Putamen (tissue), 1 donor: ENCODE data around the gene PREX1.
A peak's percentile ranks its signal among the peaks of the same experiment; 100 is the strongest.

Experiments
- DNase-seq: peaks from one replicate; pipeline ENCODE4 v3.0.0-alpha.2; 2016; ENCODE audit warnings: low spot score

The PREX1 gene

GRCh38 chr20:48656661-48657211, 171.1 kb downstream of the PREX1 start:
- peak; percentile 99 for DNase-seq

DNA sequence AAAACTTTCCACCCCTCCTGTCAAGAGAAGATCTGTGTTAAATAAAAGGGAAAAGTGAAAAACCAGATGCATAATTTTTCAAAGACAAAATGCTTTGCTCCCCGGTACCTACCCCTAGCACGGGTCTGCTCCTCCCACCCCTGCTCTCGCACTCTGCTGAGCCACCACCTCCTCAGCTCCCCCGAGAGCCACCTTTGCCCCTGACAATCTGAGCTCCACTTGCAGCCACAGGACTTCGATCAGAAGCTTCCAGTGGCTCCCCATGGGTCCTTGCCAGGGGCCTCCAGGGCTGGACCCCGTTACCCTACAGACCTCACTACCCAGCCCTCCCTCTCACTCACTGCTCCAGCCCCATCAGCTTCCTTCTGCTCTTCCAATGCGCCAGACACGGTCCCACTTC, 171.7 kb downstream of the PREX1 start:
- DNase-seq = no peak

DNA sequence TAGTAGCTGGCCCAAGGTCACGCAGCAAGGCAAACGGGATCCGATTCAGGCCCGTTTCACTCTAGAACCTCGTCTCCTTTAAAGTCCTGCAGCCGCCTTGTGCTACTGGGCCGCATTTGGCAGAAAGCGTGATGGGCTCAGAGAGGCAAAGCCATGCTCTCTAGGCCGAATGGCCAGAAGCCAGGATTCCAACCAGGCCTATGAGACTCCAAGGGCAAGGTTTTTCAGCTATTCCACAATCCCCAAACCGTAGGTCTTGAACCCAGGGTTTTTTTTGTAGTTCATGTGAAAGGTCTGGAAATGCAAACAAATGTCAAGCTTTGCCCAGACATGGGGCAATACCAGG, 174.1 kb downstream of the PREX1 start:
- DNase-seq = no peak

DNA sequence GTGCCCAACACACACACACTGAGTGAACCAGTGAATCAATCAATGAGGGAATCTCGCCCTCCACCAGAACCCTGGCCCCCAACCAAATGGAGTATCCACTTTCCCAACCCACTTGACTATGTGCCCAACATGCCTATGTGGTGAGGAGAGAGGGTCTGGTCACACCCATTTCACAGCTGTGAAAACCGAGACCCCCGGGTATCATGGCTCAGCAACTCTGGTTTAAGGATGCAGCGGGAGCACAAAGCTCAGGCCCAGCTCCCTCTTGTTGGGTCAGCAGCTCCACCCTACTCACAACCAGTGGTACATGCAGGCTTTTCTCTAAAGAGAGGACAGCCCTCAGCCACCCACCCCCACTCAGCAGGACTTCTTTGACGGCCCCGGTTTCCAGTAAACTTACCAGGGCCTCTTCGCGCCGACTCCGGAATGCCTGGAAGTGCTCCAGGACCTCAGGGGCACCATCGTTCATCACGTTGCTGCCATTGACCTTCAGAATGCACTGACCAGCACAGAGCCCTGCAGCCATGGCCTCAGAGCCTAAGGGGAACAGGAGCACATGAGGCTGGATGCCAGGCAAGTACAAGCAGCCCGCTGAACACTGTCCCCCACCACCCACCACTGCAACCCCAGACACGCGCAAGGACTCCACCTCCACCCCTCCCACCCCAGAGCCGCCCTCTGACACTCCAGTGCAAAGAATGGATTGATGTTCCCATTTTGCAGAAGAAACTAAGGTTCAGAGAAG, 174.7 kb downstream of the PREX1 start:
- DNase-seq = no peak

- DNase-seq = no peak
These were observed 175.8 kb downstream of the PREX1 start for GRCh38 chr20:48651960-48652359.

DNA sequence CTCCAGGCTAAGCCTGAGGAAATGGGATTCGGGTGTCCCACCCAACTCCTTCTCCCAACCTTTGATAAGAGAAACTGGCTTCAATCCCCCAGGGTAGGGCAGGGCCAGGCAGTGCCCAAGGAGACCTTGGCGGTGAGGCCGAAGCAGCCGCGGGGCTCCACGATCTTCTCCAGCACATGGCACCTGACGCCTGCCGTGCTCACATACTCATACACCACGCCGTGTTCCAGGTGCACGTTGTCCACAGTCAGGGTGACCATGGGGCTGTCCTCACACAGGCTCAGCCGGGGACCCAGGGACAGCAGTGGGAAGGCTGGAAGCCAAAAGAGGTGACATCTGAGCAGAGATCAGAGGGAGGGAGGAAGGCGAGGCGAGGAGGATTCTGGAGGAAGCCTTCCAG, 176.5 kb downstream of the PREX1 start:
- no peak for DNase-seq

DNA sequence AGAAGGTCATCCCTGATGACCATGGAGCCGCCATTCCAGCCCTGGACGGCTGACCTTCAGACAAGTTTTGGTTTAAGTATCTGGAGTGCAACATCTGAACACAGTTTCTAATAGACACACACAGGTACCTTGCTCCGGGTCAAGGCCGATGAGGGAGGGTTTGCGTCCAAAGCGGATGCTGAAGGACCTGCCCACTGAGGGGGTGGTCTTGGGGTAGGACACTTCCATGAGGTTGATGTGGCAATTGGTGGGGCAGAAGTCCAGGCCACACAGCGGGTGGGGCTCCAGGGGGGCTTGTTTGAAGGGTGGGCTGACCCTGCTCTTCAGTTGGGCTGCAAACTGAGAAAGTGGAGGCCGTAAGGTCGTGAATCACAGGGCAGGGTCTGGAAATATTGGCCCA, 177.9 kb downstream of the PREX1 start:
- DNase-seq = no peak

DNA sequence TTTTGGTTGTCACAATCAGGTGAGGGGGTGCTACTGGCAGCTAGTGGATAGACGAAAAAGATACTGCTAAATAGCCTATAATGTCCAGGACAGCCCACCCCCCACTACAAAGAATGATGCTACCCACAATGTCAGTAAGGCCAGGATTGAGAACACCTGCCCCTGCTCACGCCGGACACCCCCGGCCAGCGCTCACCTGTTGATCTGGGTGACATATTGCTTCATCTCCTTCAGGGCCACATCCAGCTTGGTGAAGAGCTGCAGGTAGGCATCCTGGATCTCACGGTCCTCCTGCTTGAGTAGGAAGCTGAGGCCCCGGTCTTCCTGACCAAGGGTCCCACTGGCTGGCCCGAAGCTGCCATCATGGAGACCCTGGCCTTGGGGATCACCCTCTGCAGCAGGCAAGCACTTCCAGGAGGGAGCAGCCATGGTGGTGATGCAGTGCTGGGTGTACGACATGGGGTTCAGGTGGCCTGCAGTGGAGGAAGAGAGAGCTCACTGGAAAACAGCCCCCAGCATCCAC, 178.6 kb downstream of the PREX1 start:
- no peak for DNase-seq

- no peak for DNase-seq
These were observed 179.2 kb downstream of the PREX1 start for GRCh38 chr20:48648482-48649051.

DNA sequence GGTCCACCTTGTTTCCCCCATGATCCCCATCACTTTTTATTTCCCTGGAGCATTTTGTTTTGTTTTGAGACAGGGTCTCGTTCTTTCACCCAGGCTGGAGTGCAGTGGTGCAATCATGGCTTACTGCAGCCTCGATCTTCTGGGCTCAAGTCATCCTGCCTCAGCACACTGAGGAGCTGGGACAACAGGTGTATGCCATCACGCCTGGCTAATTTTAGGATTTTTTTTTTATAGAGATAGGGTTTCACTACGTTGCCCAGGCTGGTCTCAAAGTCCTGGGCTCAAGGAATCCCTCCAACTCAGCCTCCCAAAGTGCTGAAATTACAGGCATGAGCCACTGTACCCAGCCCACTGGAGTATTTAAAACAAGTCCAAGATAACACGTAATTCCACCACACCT, 179.9 kb downstream of the PREX1 start:
- DNase-seq = no peak

GRCh38 chr20:48645666-48646065, 182.1 kb downstream of the PREX1 start:
- no peak for DNase-seq

- no peak for DNase-seq
These were observed 183.4 kb downstream of the PREX1 start for GRCh38 chr20:48644286-48644828.

- no peak for DNase-seq
These were observed 185.5 kb downstream of the PREX1 start for GRCh38 chr20:48642105-48642880.

- DNase-seq = no peak
These were observed 186.9 kb downstream of the PREX1 start for GRCh38 chr20:48640871-48641270.

- no peak for DNase-seq
These were observed 187.9 kb downstream of the PREX1 start for GRCh38 chr20:48639899-48640298.

DNA sequence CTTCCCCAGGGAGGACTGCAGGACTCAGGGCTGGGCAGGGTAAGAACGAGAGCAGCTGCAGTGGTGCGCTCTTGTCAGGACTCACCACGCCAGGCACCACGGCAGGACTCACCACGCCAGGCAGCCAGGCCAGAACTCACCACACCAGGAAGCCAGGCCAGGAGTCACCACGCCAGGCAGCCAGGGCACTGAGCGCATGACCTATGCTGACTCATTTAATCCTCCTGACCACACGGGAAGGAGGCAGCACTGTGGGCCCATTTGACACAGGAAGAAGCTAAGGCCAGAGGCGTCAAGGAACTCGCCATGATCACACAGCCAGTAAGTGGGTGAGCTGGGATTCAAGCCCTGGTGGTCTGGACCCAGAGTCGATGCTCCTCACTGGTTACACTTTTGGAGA, 189.3 kb downstream of the PREX1 start:
- no peak for DNase-seq

DNA sequence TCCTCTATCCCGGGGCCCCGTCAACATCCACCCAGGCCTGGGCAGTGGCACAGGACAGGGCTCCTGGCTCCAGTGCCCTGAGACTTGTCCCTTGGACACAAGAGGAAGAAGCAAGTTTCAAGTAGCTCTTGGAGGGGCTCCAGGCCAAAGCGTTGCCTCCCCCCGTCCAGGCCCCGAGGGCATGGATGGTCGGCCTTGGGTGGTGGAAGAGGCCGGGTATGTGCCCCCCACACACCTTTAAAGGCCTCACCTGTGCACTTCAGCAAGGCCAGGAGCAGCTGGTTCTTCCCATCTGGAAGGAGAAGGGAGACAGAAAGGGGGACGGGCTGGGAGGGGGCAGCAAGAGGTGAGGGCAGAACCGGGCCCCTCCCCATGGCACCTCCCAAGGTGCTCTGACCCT, 190.3 kb downstream of the PREX1 start:
- DNase-seq = no peak

DNA sequence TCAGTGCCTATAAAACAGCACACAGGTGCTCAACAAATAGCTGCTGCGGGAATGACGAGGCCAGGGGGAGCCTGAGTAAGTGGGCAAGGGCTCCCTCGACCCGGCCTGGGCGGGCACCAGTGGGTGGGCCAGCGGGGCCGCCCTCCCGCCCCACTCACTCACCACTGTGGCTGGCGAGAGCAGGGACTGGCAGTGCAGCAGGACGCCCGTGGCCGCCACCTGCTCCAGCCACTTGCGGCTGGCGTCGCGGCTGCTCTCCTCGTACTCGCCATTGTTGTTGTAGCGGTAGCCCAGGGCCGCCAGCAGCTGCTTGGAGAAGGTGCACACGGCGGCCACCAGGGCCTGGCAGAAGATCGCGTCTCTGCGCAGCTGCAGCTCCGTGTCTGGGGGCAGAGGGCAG, 191.5 kb downstream of the PREX1 start:
- DNase-seq = no peak

DNA sequence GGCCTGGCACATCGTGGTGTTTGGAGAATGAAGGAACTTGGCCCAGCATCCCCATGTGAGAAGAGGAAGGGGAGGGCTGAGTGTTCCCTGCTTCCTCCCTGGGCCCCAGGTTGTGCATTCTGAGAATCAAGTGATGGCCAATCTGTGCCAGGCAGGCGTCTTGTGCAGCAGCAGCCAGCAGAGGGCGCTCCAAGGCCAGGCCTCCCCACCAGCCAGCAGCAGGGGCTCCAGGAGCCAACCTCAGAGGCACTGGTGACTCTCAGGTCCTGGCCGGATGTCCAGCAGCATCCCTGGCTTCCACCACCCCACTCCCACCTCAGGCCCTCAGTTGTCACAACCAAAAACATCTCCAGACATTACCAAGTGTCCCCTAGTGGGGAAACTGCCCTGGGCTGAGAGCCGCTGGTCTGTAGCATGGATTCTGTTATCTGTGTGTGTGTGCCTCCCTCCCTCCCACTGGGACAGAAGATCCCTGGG, 192.0 kb downstream of the PREX1 start:
- peak; percentile 67 for DNase-seq

DNA sequence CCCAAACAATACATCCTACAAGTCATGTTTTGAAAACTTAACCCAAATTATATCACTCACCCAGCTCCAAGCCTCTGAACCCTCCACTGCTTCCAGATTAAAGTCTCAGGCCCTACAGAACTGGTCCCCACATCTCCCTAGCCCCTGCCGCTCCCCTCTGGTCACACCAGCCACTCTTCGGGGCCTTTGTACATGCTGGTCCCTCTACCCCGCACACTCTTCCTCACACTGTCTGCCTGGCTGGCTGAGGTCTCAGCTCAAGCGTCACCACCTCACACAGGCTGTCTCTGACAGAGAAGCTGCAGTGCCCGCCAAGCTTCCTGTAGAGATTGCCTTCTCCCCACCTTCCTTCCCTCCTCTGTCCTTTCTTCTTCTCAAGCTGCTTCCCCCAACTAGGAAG, 192.4 kb downstream of the PREX1 start:
- no peak for DNase-seq

DNA sequence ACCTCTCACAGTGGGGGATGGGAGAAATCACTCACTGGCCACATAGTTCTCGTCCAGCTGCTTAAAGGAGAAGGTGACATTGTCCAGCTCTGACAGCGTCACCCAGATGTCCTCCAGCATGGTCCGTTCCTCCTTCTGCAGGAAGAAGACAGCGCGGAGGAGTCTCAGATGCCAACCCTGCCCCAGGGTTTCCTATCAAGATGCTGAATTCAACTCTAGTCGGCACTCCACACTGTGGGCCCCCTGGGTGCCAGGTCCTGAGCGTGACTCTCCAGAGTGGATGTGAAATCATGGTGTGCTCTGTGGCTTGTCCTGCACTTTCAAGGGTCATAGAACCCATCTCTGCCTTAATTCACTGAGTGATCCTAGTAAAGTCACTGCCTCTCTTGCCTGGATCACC, 193.2 kb downstream of the PREX1 start:
- no peak for DNase-seq

GRCh38 chr20:48633620-48634257, 194.1 kb downstream of the PREX1 start:
- DNase-seq = no peak
